H9 (cell line): ENCODE measurements around the gene KCNJ1. TPM values are rescaled to one million over a fixed set of nuclear protein-coding genes. Genes with fewer than 3 reads are reported as not detected.

Experiments
- DNase-seq: peaks from one replicate; pipeline ENCODE4 v3.0.0-alpha.2; 2017
- H2AFZ ChIP-seq: one replicate; pipeline ENCODE4 v1.6.1; 2013; ENCODE audit warnings: mild to moderate bottlenecking, low read length, control low read depth, moderate library complexity
- H2AK5ac ChIP-seq: 2 replicates; pipeline ENCODE4 v1.6.1; 2013; ENCODE audit warnings: low read length, control low read depth, mixed read lengths; ENCODE audit not compliant: insufficient read length
- H2BK120ac ChIP-seq: one replicate; pipeline ENCODE4 v1.6.1; 2013; ENCODE audit warnings: low read depth, mild to moderate bottlenecking, low read length, control low read depth, inconsistent platforms; ENCODE audit not compliant: poor library complexity, severe bottlenecking
- H2BK12ac ChIP-seq: 2 replicates; pipeline ENCODE4 v1.6.1; 2013; ENCODE audit warnings: low read length, control low read depth, mixed read lengths, low read depth; ENCODE audit not compliant: insufficient read length
- H2BK15ac ChIP-seq: 2 replicates; pipeline ENCODE4 v1.6.1; 2013; ENCODE audit warnings: low read depth, low read length, control low read depth
- H2BK20ac ChIP-seq: one replicate; pipeline ENCODE4 v1.6.1; 2013; ENCODE audit warnings: low read depth, mild to moderate bottlenecking, low read length, control low read depth, inconsistent platforms; ENCODE audit not compliant: poor library complexity, severe bottlenecking
- H2BK5ac ChIP-seq: 2 replicates; pipeline ENCODE4 v1.6.1; 2013; ENCODE audit warnings: low read length, control low read depth, mixed read lengths; ENCODE audit not compliant: insufficient read length
- H3K14ac ChIP-seq: 2 replicates; pipeline ENCODE4 v1.6.1; 2013; ENCODE audit warnings: low read length, control low read depth; ENCODE audit not compliant: insufficient read depth
- H3K18ac ChIP-seq: 2 replicates; pipeline ENCODE4 v1.6.1; 2013; ENCODE audit warnings: low read depth, mild to moderate bottlenecking, mixed read lengths, low read length, control low read depth; ENCODE audit not compliant: insufficient read length
- H3K23ac ChIP-seq: 2 replicates; pipeline ENCODE4 v1.6.1; 2013; ENCODE audit warnings: low read length, control low read depth, mixed read lengths, low read depth; ENCODE audit not compliant: insufficient read length
- H3K23me2 ChIP-seq: 2 replicates; pipeline ENCODE4 v1.6.1; 2013; ENCODE audit warnings: low read depth, mild to moderate bottlenecking, mixed read lengths, low read length, control low read depth; ENCODE audit not compliant: insufficient read length, poor library complexity, severe bottlenecking
- H3K27ac ChIP-seq: 2 replicates; pipeline ENCODE4 v1.5.1; 2013; ENCODE audit warnings: low read length, control low read depth, mixed read lengths, low read depth; ENCODE audit not compliant: insufficient read length
- H3K27me3 ChIP-seq: 2 replicates; pipeline ENCODE4 v1.6.1; 2013; ENCODE audit warnings: low read length, control low read depth, inconsistent platforms; ENCODE audit not compliant: insufficient read depth
- H3K4ac ChIP-seq: 2 replicates; pipeline ENCODE4 v1.6.1; 2013; ENCODE audit warnings: low read depth, mild to moderate bottlenecking, control low read depth, inconsistent platforms, low read length, moderate library complexity
- H3K4me1 ChIP-seq: 2 replicates; pipeline ENCODE4 v1.6.1; 2013; ENCODE audit warnings: low read length, control low read depth, inconsistent platforms; ENCODE audit not compliant: insufficient read depth
- H3K4me2 ChIP-seq: 2 replicates; pipeline ENCODE4 v1.6.1; 2013; ENCODE audit warnings: low read length, control low read depth, mixed read lengths; ENCODE audit not compliant: insufficient read length, insufficient read depth
- H3K56ac ChIP-seq: 2 replicates; pipeline ENCODE4 v1.6.1; 2013; ENCODE audit warnings: low read depth, mild to moderate bottlenecking, mixed read lengths, low read length, control low read depth; ENCODE audit not compliant: insufficient read length
- H3K79me1 ChIP-seq: 2 replicates; pipeline ENCODE4 v1.6.1; 2013; ENCODE audit warnings: low read depth, mild to moderate bottlenecking, moderate library complexity, low read length, control low read depth, inconsistent platforms; ENCODE audit not compliant: insufficient read depth, poor library complexity, severe bottlenecking
- H3K79me2 ChIP-seq: 2 replicates; pipeline ENCODE4 v1.6.1; 2013; ENCODE audit warnings: low read length, control low read depth, inconsistent platforms; ENCODE audit not compliant: insufficient read depth
- H3K9ac ChIP-seq: 2 replicates; pipeline ENCODE4 v1.6.1; 2013; ENCODE audit warnings: low read length, control low read depth, mixed read lengths; ENCODE audit not compliant: insufficient read length; ENCODE audit errors: extremely low read depth
- H3K9me3 ChIP-seq: one replicate; pipeline ENCODE4 v1.6.1; 2013; ENCODE audit warnings: low read depth, low read length, inconsistent platforms; ENCODE audit not compliant: control insufficient read depth
- H3T11ph ChIP-seq: one replicate; pipeline ENCODE4 v1.6.1; 2013; ENCODE audit warnings: mild to moderate bottlenecking, low read length, control low read depth, inconsistent platforms
- H4K20me1 ChIP-seq: one replicate; pipeline ENCODE4 v1.6.1; 2013; ENCODE audit not compliant: control insufficient read depth, insufficient read length, insufficient read depth
- H4K5ac ChIP-seq: 2 replicates; pipeline ENCODE4 v1.6.1; 2013; ENCODE audit warnings: low read depth, mild to moderate bottlenecking, mixed read lengths, low read length, control low read depth; ENCODE audit not compliant: insufficient read length
- H4K8ac ChIP-seq: replicated peaks from 2 replicates; pipeline ENCODE4 v1.6.1; 2013; ENCODE audit warnings: low read length, control low read depth, mixed read lengths, low read depth; ENCODE audit not compliant: insufficient read length
- H4K91ac ChIP-seq: 2 replicates; pipeline ENCODE4 v1.6.1; 2013; ENCODE audit warnings: low read depth, mild to moderate bottlenecking, moderate library complexity, mixed read lengths, low read length, control low read depth; ENCODE audit not compliant: insufficient read length
- H3K27ac Mint-ChIP-seq, 3 experiments: 2 replicates in 2 of 3; 3 replicates in 1 of 3; pipeline ENCODE4 v1.8.0; 2020 to 2021; ENCODE audit warnings: mixed read lengths in 3 of 3, mild to moderate bottlenecking in 1 of 3, moderate library complexity in 1 of 3
- H3K27me3 Mint-ChIP-seq: 2 replicates; pipeline ENCODE4 v1.8.0; 2021; ENCODE audit warnings: low read depth, mild to moderate bottlenecking, moderate library complexity, mixed read lengths
- H3K36me3 Mint-ChIP-seq, 3 experiments: 2 replicates in 2 of 3; 3 replicates in 1 of 3; pipeline ENCODE4 v1.8.0; 2020 to 2021; ENCODE audit warnings: low read depth in 3 of 3, mixed read lengths in 3 of 3; ENCODE audit not compliant: insufficient read depth in 1 of 3
- H3K4me1 Mint-ChIP-seq, 2 experiments: 2 replicates each; pipeline ENCODE4 v1.8.0; 2020; ENCODE audit warnings: mixed read lengths in 2 of 2
- H3K4me3 Mint-ChIP-seq, 2 experiments: 2 replicates in 1 of 2; 3 replicates in 1 of 2; pipeline ENCODE4 v1.8.0; 2020 to 2021; ENCODE audit warnings: mild to moderate bottlenecking in 2 of 2, mixed read lengths in 2 of 2, moderate library complexity in 1 of 2
- H3K9me3 Mint-ChIP-seq, 2 experiments: 2 replicates in 1 of 2; 3 replicates in 1 of 2; pipeline ENCODE4 v1.8.0; 2020; ENCODE audit warnings: mild to moderate bottlenecking in 2 of 2, mixed read lengths in 2 of 2, moderate library complexity in 1 of 2
- WGBS: extraction: QIAGEN DNeasy Blood & Tissue Kit; methylation state at CpG from one replicate; pipeline ENCODE4 v1.1.7; 2013; ENCODE audit warnings: missing lambda C conversion rate, low lambda C conversion rate, mixed read lengths; ENCODE audit not compliant: insufficient read length; ENCODE audit errors: extremely low coverage; 5-methylcytosine and 5-hydroxymethylcytosine counted together
- total RNA-seq: library from RNA; stranded (reverse); gene quantifications from 2 replicates; pipeline ENCODE4 v1.2.1, GENCODE V29; 2021
- TF ChIP-seq, protein P1 (sequence below): fragments of 200-600 bp; sonication (generic); conservative IDR thresholded peaks from 3 replicates; pipeline ENCODE4 v1.8.0; 2021; ENCODE audit warnings: antibody characterized with exemption, mild to moderate bottlenecking

The KCNJ1 gene
- total RNA-seq, 1 experiment from 2014 or later = not detected

DNA sequence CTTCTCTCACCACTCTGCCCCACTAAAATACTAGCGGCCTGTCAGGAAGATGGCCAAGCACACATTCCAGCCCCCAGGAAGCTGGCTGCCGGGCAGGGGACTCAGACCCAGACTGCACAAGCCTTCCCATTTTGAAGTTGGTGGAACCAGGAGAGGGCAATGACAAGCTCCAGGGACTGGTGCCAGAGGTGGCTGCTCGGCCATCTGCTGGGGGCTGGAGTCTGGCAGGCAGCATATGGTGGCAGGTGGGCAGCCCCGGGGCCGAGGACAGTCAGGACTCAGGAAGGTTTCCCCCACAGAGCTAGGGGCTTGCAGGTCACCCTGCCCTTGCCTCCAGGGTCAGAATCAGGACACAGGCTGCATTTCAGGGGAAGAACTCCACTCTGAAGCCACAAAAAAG is 46.7 kb upstream of the KCNJ1 start:
- Mint-ChIP-seq H3K4me1 (peaks cover 0 to 3% of the 10 kb centered on the region in 2 experiments; a peak in 1 of 4 replicates), H3K27me3 (peaks cover 60% of the 10 kb centered on the region), H3K4me3 (no peak overlapping the region), H3K9me3 (peaks cover 0 to 7% of the 10 kb centered on the region in 2 experiments; a peak in 4 of 5 replicates), H3K27ac (no peak overlapping the region), H3K36me3 (0 out of 7 replicates have a peak, but pooled peaks cover 0 to 4% (median 0%) of the 10 kb centered on the region in 3 experiments)
- no peaks in the 10 kb centered on the region for H3K9me3 ChIP-seq
- H3K4ac ChIP-seq = no peak overlapping the region
- no peak overlapping the region for H3K18ac ChIP-seq
- no peaks in the 10 kb centered on the region for H4K20me1 ChIP-seq
- no peak overlapping the region for H2AK5ac ChIP-seq
- H3K4me1 ChIP-seq = no peaks in the 10 kb centered on the region
- no peak overlapping the region for H2BK15ac ChIP-seq
- no peak overlapping the region for H3K9ac ChIP-seq
- no peaks in the 10 kb centered on the region; the same call in 1 of the 2 replicates for H3K27me3 ChIP-seq
- H3K56ac ChIP-seq = no peak overlapping the region
- TF ChIP-seq, protein P1, sequence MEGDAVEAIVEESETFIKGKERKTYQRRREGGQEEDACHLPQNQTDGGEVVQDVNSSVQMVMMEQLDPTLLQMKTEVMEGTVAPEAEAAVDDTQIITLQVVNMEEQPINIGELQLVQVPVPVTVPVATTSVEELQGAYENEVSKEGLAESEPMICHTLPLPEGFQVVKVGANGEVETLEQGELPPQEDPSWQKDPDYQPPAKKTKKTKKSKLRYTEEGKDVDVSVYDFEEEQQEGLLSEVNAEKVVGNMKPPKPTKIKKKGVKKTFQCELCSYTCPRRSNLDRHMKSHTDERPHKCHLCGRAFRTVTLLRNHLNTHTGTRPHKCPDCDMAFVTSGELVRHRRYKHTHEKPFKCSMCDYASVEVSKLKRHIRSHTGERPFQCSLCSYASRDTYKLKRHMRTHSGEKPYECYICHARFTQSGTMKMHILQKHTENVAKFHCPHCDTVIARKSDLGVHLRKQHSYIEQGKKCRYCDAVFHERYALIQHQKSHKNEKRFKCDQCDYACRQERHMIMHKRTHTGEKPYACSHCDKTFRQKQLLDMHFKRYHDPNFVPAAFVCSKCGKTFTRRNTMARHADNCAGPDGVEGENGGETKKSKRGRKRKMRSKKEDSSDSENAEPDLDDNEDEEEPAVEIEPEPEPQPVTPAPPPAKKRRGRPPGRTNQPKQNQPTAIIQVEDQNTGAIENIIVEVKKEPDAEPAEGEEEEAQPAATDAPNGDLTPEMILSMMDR = no peak
- H3K79me1 ChIP-seq = no peaks in the 10 kb centered on the region
- no peak overlapping the region for H4K5ac ChIP-seq
- no peaks in the 10 kb centered on the region for H3K23me2 ChIP-seq
- DNase-seq = no peak
- H3K27ac ChIP-seq = no peak overlapping the region
- H3K23ac ChIP-seq = no peak overlapping the region
- H2BK20ac ChIP-seq = no peak overlapping the region
- H3K14ac ChIP-seq = no peak overlapping the region
- H2AFZ ChIP-seq = no peak overlapping the region
- no peak overlapping the region for H3T11ph ChIP-seq
- no peak overlapping the region for H4K8ac ChIP-seq
- no peak overlapping the region for H2BK12ac ChIP-seq
- no peak overlapping the region for H2BK5ac ChIP-seq
- no peaks in the 10 kb centered on the region for H3K79me2 ChIP-seq
- no CpG with 5 or more reads among the region's 5 CpGs for WGBS
- no peak overlapping the region for H3K4me2 ChIP-seq
- no peak overlapping the region for H2BK120ac ChIP-seq
- no peak overlapping the region for H4K91ac ChIP-seq
